GM12864 (cell line): Measurements from ENCODE around the gene SLC27A4.

Experiments used
- DNase-seq: peaks from one replicate; pipeline ENCODE4 v3.0.0-alpha.2; 2011; ENCODE audit warnings: low read depth
- H3K4me3 ChIP-seq: 2 replicates; pipeline ENCODE4 v1.5.1; 2011; ENCODE audit warnings: mild to moderate bottlenecking, low read depth, low read length, control low read depth
- TF ChIP-seq, protein P1 (sequence below): IDR thresholded peaks from 2 replicates; pipeline ENCODE4 v1.5.1; 2011; ENCODE audit warnings: low read depth, mild to moderate bottlenecking, moderate library complexity, low read length, control low read depth, inconsistent platforms; ENCODE audit errors: missing control alignments

The SLC27A4 gene

DNA sequence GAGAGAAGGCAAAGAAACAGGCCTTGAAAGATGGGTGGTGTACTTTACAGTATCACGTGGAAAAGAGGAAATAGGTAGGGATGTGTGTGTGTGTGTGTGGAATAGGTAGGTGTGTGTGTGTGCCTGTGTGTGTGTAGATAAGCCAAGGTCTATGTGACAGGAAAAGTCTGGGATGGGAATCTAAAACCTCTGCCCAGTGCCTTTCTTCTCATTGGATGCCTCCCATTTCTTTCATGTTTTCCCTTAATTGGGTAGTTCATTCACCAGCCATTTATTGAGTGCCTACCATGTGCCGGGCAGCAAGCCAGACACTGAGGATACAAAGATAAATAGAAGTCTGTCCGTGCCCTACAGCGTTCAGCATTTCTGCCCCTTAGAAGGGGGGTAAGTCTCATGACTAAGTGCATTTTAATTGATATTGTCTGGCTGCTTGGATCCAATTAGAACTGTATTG, 31.9 kb downstream of the SLC27A4 start:
- TF ChIP-seq, protein P1, sequence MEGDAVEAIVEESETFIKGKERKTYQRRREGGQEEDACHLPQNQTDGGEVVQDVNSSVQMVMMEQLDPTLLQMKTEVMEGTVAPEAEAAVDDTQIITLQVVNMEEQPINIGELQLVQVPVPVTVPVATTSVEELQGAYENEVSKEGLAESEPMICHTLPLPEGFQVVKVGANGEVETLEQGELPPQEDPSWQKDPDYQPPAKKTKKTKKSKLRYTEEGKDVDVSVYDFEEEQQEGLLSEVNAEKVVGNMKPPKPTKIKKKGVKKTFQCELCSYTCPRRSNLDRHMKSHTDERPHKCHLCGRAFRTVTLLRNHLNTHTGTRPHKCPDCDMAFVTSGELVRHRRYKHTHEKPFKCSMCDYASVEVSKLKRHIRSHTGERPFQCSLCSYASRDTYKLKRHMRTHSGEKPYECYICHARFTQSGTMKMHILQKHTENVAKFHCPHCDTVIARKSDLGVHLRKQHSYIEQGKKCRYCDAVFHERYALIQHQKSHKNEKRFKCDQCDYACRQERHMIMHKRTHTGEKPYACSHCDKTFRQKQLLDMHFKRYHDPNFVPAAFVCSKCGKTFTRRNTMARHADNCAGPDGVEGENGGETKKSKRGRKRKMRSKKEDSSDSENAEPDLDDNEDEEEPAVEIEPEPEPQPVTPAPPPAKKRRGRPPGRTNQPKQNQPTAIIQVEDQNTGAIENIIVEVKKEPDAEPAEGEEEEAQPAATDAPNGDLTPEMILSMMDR: no peak
- H3K4me3 ChIP-seq: peak overlapping the region; percentile 66
- DNase-seq: no peak

DNA sequence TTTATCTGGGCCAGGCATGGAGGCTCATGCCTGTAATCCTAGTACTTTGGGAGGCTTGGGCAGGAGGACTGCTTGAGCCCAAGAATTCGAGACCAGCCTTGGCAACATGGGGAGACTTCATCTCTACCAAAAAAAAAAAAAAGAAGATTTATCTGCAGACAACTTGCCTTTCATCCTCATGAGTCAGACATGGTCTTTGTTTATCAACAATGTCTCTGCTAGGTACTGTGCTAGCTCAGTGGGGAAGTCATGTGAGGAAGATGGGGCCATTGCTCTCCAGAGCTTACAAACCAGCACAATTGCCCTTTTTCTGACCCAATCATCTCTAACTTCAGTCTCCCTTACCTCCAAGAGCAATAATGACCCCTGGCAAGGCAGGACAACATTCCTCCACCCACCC, 32.5 kb downstream of the SLC27A4 start:
- no peak for DNase-seq
- TF ChIP-seq, protein P1: no peak
- no peak overlapping the region; the same call in 1 of the 2 replicates for H3K4me3 ChIP-seq

DNA sequence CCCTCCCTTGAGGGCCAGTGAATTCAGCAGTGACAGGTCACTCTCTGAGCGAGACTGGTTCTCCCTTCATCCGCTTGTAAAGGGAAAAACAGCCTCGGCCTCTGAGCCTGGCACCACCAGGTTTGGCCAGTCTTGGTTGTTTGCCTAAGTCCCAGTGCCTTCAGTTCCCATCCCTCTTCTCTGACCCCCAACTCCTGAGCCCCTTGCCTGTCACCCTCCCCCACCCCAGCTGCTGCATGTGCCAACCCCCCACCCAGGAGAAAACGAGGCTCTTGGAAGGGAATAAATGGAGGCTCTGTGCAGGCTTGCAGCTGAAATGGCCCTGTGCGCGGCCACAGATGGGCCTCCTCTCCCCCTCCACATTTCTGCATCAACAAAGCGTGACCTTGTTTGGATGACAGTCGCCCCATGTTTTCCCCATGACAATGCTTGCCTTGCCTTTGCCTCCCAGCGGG, 33.9 kb downstream of the SLC27A4 start:
- DNase-seq: no peak

DNA sequence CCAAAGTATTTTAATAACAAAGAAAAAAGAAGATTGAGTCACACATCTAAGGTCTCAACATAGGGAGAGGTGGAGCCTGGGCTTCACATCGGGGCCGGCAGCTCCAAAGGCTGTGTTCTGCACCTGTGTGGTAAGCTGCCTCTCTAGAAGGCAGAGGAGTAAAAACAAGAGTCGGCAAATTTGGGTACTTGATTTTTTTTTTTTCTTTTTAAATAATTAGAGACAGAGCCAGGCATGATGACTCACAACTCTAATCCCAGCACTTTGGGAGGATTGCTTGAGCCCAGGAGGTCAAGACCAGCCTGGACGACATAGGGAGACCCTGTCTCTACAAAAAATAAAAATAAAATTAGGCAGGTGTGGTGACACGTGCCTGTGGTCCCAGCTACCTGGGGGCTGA, 35.5 kb downstream of the SLC27A4 start:
- TF ChIP-seq, protein P1: no peak
- no peak for DNase-seq
- no peak overlapping the region for H3K4me3 ChIP-seq

More for the DNA sequence above, 33.9 kb downstream of the SLC27A4 start:
- TF ChIP-seq, protein P1: no peak
- no peak overlapping the region for H3K4me3 ChIP-seq

DNA sequence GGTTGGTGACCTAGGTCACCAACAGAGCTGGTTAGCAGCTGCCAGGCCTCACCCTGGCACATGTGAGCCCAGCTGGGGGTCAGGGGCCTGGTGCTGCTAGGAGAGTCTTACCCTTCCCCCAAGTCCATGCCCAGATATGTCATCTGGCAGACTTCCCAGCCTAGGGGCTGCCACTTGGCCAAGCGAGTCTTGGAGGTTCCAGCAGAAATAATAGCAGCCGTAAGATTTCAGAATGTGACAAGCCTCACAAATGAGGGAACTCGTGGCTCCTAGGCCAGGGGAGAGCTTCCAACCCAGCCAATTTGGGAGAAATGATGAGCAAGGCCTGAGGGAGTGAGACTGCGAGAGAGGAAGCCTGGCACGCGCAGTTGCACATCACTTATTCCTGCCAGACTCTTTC, 41.9 kb downstream of the SLC27A4 start:
- DNase-seq: no peak
- TF ChIP-seq, protein P1: no peak
- no peak overlapping the region for H3K4me3 ChIP-seq

DNA sequence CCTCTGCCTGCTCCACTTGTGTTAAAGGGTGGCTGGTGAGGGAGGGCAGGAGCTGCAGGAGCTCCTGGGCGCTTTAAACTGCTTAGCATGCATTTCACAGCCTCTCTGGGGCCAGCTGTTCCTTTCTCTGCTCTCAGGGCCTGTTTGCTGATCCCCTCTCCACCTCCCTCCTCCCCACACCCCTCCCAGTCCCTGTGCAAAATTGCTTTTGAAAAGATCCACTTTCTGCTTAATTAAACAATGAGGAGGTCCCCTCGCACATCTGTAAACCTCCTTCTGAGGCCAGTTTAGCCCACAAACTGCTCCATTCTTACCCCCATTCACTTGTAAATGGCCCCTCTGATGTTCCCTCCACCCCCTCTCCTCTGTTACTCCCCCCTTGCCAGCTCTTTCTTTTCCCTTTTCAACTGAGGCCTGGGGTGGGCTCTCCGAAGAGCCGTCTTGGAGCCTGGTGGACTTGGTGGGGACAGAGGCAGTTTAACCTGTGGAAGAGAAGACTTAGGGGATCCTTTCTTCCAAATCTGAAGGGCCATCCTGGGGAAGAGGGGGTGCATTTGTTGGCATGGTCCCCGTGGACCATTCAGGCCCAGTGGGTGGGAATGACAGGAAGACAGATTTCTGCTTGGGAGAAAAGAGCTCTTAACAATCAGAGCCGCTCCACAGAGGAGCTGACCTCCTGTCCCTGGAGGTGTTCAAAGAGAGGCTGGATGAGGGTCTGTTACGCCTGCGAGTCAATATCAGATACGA, 42.9 kb downstream of the SLC27A4 start:
- DNase-seq: no peak
- TF ChIP-seq, protein P1: no peak
- no peak overlapping the region for H3K4me3 ChIP-seq

DNA sequence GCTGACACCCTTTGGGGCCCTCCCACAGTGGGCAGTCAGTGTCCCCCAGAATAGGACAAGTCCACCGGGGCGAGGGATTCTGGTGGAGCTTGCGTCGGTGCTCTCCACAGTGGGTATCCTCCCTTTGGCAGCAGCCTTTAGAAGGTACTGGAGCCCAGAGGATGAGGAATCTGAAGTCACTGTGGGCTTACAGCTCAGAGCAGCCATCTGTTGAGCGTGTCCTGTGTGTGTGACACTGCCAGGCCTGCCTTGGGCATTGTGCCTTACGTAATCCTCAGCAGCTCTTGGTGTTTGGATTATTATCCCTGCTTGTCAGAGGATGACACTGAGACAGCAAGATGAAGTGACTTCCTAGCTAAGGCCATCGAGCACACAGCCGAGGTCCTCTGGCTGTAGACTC, 43.5 kb downstream of the SLC27A4 start:
- no peak overlapping the region for H3K4me3 ChIP-seq
- TF ChIP-seq, protein P1: no peak
- no peak for DNase-seq
